D721Med (cell line): ENCODE results near the gene SLC22A3.

Experiments
- DNase-seq: peaks from one replicate; pipeline ENCODE4 v3.0.0; 2011; ENCODE audit warnings: low spot score; ENCODE audit not compliant: insufficient read length
- FAIRE-seq: peaks from 2 replicates; lab custom pipeline; 2011; peaks lifted over from hg19 to GRCh38; lab: Jason Lieb, UNC
- TF ChIP-seq, protein P1 (sequence below): IDR thresholded peaks from 2 replicates; pipeline ENCODE4 v1.5.1; 2012; ENCODE audit warnings: mild to moderate bottlenecking, control low read depth; ENCODE audit not compliant: insufficient read depth; ENCODE audit errors: missing control alignments

The SLC22A3 gene

DNA sequence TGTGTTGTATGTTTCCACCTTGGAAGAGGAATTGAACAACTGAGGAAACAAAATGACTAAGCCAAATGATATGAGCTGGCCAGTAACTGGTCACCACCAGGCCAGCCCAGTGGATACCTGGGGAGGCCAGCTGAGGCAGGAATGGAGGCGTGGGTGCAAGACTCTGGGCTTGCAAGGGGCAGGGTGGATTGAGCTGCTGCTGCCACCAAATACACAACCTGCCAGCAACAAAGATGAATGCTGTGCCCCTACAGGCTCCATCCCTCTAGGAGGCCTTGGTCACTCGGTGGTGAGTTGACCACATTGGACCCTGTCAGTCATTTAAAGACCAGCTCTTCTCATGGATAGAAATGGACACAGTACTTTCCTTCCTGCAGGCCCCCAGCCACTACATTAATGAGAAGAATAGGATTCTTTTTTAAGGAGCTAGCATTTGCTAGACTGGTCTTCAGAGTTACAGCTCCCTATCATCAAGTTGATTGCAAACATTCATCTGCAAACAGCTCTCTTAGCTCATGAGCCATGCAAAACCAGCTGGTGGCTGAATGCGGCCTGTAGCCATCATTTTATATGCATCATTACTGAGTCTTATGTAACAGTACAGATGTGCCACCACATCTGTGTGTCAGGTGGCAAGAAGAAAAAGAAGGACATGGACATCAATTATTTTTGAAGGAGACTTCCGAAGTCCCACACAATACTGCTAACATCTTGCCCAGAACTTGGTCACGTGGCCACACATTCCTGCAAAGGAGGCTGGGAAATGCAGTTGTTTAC is 26.3 kb upstream of the SLC22A3 start:
- DNase-seq (no peak), FAIRE-seq (no peak)
- TF ChIP-seq, protein P1, sequence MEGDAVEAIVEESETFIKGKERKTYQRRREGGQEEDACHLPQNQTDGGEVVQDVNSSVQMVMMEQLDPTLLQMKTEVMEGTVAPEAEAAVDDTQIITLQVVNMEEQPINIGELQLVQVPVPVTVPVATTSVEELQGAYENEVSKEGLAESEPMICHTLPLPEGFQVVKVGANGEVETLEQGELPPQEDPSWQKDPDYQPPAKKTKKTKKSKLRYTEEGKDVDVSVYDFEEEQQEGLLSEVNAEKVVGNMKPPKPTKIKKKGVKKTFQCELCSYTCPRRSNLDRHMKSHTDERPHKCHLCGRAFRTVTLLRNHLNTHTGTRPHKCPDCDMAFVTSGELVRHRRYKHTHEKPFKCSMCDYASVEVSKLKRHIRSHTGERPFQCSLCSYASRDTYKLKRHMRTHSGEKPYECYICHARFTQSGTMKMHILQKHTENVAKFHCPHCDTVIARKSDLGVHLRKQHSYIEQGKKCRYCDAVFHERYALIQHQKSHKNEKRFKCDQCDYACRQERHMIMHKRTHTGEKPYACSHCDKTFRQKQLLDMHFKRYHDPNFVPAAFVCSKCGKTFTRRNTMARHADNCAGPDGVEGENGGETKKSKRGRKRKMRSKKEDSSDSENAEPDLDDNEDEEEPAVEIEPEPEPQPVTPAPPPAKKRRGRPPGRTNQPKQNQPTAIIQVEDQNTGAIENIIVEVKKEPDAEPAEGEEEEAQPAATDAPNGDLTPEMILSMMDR = no peak

DNA sequence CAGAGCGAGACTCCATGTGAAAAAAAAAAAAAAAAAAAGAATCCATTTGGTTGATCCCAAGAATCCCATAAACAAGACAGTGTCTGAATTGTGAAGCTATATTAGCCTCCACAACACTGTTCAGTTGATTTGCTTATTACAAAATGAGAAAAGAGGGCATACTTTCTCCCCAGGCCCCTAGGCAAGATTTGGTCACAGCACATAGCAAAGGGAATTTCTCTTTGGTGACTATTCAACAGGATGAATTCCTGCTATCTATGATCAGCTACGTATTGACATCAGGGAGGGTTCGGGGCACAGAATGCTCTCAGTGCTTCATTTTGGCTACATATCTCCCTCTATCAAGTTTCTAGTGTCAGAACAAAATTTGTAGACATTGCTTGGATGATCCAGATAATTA is 20.2 kb upstream of the SLC22A3 start:
- TF ChIP-seq, protein P1 = no peak
- FAIRE-seq (no peak), DNase-seq (no peak)

DNA sequence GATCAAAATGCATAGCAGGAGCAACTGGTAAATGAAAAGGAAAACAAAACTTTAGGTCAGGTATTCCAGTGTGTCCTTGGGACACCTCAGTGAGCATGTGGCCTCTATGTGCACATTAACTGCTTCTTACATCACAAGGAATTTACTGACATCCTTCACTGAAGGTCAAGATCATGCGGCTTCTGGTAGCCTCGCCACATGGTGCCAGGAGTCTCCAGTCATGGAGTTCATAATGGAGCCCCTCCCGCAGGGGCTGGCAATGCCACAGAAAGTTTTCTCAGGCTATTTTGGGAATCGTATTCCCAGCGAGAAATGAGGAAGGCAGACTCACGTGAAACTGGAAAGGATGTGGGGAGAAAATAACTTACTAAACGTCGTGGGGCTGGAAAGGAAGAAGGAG is 19.7 kb upstream of the SLC22A3 start:
- TF ChIP-seq, protein P1 = no peak
- no peak for FAIRE-seq
- DNase-seq = no peak

DNA sequence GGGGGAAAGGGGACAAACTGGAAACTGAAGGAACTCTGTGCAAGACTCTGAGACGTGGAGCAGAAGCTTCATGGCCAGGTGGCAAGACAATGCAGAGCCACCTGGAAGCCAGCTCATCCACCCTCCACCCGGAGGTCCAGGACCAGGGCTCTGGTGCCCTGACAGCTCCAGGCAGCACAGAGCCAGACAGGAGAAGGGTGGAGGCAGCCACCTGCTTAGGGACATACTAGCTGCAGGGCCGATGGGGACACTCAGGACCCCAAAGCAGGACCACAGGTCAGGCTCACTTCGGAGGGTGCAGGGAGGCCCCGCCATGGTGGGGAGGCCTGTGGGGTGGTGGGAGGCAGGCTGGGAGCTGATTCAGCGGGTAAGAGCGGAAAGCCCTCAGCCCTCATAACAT is 19.0 kb upstream of the SLC22A3 start:
- DNase-seq = no peak
- no peak for FAIRE-seq
- TF ChIP-seq, protein P1 = no peak

DNA sequence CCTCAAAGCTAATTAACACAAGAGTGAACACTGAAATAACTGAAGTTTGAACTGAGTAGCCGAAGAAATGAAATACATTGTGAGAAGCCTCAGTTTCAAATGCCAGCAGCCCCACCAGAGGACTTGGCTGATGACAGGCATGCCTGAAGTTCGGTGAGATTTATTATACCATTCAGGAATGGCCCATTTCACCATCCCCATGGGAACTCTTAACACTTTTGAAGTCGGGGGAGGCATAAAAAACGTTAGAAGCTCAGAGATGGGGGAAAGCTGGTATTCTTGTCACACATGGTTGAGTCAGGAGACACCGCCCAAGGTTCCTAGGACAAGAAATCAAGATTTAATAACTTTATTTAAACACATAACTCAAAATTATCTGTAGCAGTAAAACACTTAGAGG is 17.6 kb upstream of the SLC22A3 start:
- TF ChIP-seq, protein P1 = no peak
- DNase-seq (no peak), FAIRE-seq (no peak)

DNA sequence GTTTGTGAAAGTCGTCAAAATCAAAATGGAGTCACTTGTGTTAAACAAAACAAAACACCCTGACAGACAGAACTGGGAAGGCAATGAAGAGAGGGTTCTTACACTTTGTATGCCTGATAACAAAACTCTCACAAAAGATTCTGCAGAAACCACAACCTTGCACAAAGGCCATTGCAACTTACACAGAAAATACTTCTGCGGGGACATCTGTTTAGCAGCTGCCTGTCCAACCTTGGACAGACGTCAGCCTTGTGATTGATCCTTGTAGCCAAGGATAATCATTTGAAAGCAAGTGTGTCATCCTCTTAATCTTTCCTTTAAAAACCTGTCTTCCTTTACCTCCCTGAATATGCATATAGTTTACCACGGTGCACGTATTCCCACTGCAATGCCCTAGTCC is 17.0 kb upstream of the SLC22A3 start:
- DNase-seq (no peak), FAIRE-seq (no peak)
- TF ChIP-seq, protein P1 = no peak

DNA sequence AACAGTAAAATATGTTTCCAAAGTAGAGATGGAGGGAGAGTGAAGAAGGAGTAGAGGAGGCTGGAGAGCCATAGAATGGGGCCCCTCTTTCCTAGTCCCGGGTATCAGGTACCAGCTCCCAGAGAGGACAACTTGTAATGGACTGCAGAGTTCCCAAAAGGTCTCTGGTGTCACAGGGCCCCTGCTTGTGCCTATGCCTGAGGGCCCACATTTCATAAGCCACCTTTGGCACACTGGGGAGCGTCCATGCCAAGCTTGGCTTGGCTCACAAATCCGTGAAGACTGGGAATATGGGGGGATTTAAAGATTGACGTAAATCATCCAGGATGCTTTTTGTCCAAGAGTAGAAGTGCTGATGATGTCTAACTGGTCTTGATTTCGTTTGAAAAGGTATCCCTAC is 16.4 kb upstream of the SLC22A3 start:
- FAIRE-seq = no peak
- TF ChIP-seq, protein P1 = no peak
- no peak for DNase-seq
